Measurements from ENCODE around the gene ZDHHC14.

- TF ChIP-seq EZH2 (IDR thresholded peaks at IDR 0.05; ENCODE audit: low read length, unreplicated experiment): no peak
- no peak for TF ChIP-seq CTCF (conservative IDR thresholded peaks at IDR 0.05; ENCODE audit: low read depth, low read length)
- no peak for TF ChIP-seq EZH2phosphoT487 (IDR thresholded peaks at IDR 0.05; ENCODE audit: borderline replicate concordance, low read length)
These were observed 177.7 kb downstream of the ZDHHC14 start for GRCh38 chr6:157558487-157559200.

Measured in PC-3 (cell line).